GM12864 (cell line): ENCODE measurements around the gene CD28.
"Not testable (repeated sequence)": the region's sequence is repeated elsewhere in the genome, so short reads cannot be mapped to it uniquely, and the experiment has no call there.

ENCODE experiments used
- DNase-seq: peaks from one replicate; pipeline ENCODE4 v3.0.0-alpha.2; 2011; ENCODE audit warnings: low read depth
- H3K4me3 ChIP-seq: 2 replicates; pipeline ENCODE4 v1.5.1; 2011; ENCODE audit warnings: mild to moderate bottlenecking, low read depth, low read length, control low read depth
- CTCF ChIP-seq: IDR thresholded peaks from 2 replicates; pipeline ENCODE4 v1.5.1; 2011; ENCODE audit warnings: low read depth, mild to moderate bottlenecking, moderate library complexity, low read length, control low read depth, inconsistent platforms; ENCODE audit errors: missing control alignments

The CD28 gene

GRCh38 chr2:203772456-203773165 lies 66.2 kb downstream of the CD28 start:
- TF ChIP-seq CTCF, result no peak

GRCh38 chr2:203774760-203775159 lies 68.3 kb downstream of the CD28 start:
- no peak overlapping the region for H3K4me3 ChIP-seq
- no peak for DNase-seq
- TF ChIP-seq CTCF, result no peak

More at GRCh38 chr2:203772456-203773165, 66.2 kb downstream of the CD28 start:
- no peak overlapping the region for H3K4me3 ChIP-seq
- no peak for DNase-seq

GRCh38 chr2:203775684-203776083 lies 69.2 kb downstream of the CD28 start:
- no peak overlapping the region for H3K4me3 ChIP-seq
- no peak for TF ChIP-seq CTCF
- no peak for DNase-seq

GRCh38 chr2:203777030-203777429 lies 70.6 kb downstream of the CD28 start:
- no peak overlapping the region for H3K4me3 ChIP-seq
- DNase-seq, result no peak
- TF ChIP-seq CTCF, result no peak

- DNase-seq, H3K4me3 ChIP-seq: not testable (repeated sequence)
These were observed 73.1 kb downstream of the CD28 start for GRCh38 chr2:203779477-203780073.

GRCh38 chr2:203780231-203780630 lies 73.8 kb downstream of the CD28 start:
- DNase-seq, result no peak
- no peak for TF ChIP-seq CTCF
- no peak overlapping the region for H3K4me3 ChIP-seq

- no peak for DNase-seq
- no peak for TF ChIP-seq CTCF
- no peak overlapping the region for H3K4me3 ChIP-seq
These were observed 74.7 kb downstream of the CD28 start for GRCh38 chr2:203781151-203781550.
